CD4-positive, alpha-beta T cell (primary cell): ENCODE results near the gene TLK2. TPM values are rescaled to one million over a fixed set of nuclear protein-coding genes. Genes with fewer than 3 reads are reported as not detected.

Experiments used
- ATAC-seq: fragments of 200-7000 bp; cut with Tn5 transposase; one replicate; pipeline ENCODE4 v1.10.0; 2022; ENCODE audit warnings: mild to moderate bottlenecking; ENCODE audit not compliant: poor library complexity
- CTCF ChIA-PET: fragments of 350-600 bp; sonication (Branson Sonifier 250); formaldehyde crosslinking; loops from one replicate; lab custom pipeline; 2021; ENCODE audit warnings: antibody characterized with exemption, inconsistent platforms; lab: Charles Lee
- POLR2A ChIA-PET: fragments of 350-600 bp; sonication (Branson Sonifier 250); formaldehyde crosslinking; loops from one replicate; lab custom pipeline; 2021; ENCODE audit warnings: antibody characterized with exemption, inconsistent platforms; lab: Charles Lee
- DNase-seq, 14 experiments: peaks; one replicate each; pipeline ENCODE4 v3.0.0-alpha.2; 2013 to 2020; ENCODE audit warnings: mixed read lengths in 2 of 14
- H3K27ac ChIP-seq, 2 donors: one replicate each; pipeline versions ENCODE4 v1.5.1 to v1.7.0; 2013; ENCODE audit warnings: low read length in 2 of 2, low read depth in 1 of 2, mild to moderate bottlenecking in 1 of 2
- H3K27me3 ChIP-seq, 2 experiments: 1 replicate in 1 of 2; 2 replicates in 1 of 2; pipeline versions ENCODE4 v1.6.1 to v1.7.0; 2013; ENCODE audit warnings: low read length in 2 of 2, control low read depth in 1 of 2, mild to moderate bottlenecking in 1 of 2, moderate library complexity in 1 of 2; ENCODE audit not compliant: insufficient read depth in 2 of 2, control insufficient read depth in 1 of 2
- H3K36me3 ChIP-seq: one replicate; pipeline ENCODE4 v1.6.1; 2013; ENCODE audit warnings: low read length, control low read depth; ENCODE audit not compliant: insufficient read depth
- H3K4me1 ChIP-seq: one replicate; pipeline ENCODE4 v1.6.1; 2013; ENCODE audit warnings: low read length, control low read depth; ENCODE audit not compliant: insufficient read depth
- H3K4me3 ChIP-seq: one replicate; pipeline ENCODE4 v1.5.1; 2013; ENCODE audit warnings: mild to moderate bottlenecking, low read length, moderate library complexity
- H3K9me3 ChIP-seq, 2 experiments: 1 replicate in 1 of 2; 2 replicates in 1 of 2; pipeline versions ENCODE4 v1.6.1 to v1.7.0; 2013; ENCODE audit warnings: low read length in 2 of 2, mild to moderate bottlenecking in 2 of 2, control low read depth in 1 of 2, moderate library complexity in 1 of 2; ENCODE audit not compliant: control insufficient read depth in 1 of 2, insufficient read depth in 1 of 2
- H3K27ac Mint-ChIP-seq: one replicate; pipeline ENCODE4 v1.8.0; 2020; ENCODE audit warnings: mixed read lengths
- H3K27me3 Mint-ChIP-seq: one replicate; pipeline ENCODE4 v1.8.0; 2021; ENCODE audit warnings: mixed read lengths
- H3K36me3 Mint-ChIP-seq: one replicate; pipeline ENCODE4 v1.8.0; 2021; ENCODE audit warnings: low read depth, mixed read lengths
- H3K4me1 Mint-ChIP-seq: one replicate; pipeline ENCODE4 v1.8.0; 2021; ENCODE audit warnings: low read depth, mixed read lengths
- H3K4me3 Mint-ChIP-seq: one replicate; pipeline ENCODE4 v1.8.0; 2020; ENCODE audit warnings: mild to moderate bottlenecking, mixed read lengths
- H3K9me3 Mint-ChIP-seq: one replicate; pipeline ENCODE4 v1.8.0; 2020; ENCODE audit warnings: mixed read lengths
- CTCF ChIP-seq: fragments of 200-600 bp; IDR thresholded peaks from one replicate; pipeline ENCODE4 v1.8.0; 2022; ENCODE audit warnings: antibody characterized with exemption, mild to moderate bottlenecking
- intact Hi-C, 2 experiments: fragments of 100-400 bp; cut with DNase I in 1 of 2; cut with micrococcal nuclease in 1 of 2; formaldehyde crosslinking; loops; one replicate each; pipeline versions ENCODE4 v1.15.1 to v1.9.0; 2023 to 2025; cut with DNase I, micrococcal nuclease
- total RNA-seq, 174 experiments: library from RNA in 2 of 174; stranded (reverse) in 2 of 174; gene quantifications; one replicate each; pipeline ENCODE4 v1.2.3 and lab custom pipeline; 2021 to 2026

Gene TLK2
- total RNA-seq, 2 experiments from 2014 or later = 85.3 to 86.5 TPM

GRCh38 chr17:62581764-62582163 is 103.1 kb downstream of the TLK2 start:
- H3K4me3 Mint-ChIP-seq = no peak overlapping the region
- CTCF ChIA-PET = no interaction called here
- no peak for ATAC-seq

GRCh38 chr17:62587554-62587953 is 108.9 kb downstream of the TLK2 start:
- Mint-ChIP-seq H3K27ac (no peak overlapping the region), H3K9me3 (no peaks in the 10 kb centered on the region), H3K27me3 (no peaks in the 10 kb centered on the region), H3K36me3 (peaks cover 78% of the 10 kb centered on the region), H3K4me3 (no peak overlapping the region), H3K4me1 (no peaks in the 10 kb centered on the region)
- POLR2A ChIA-PET = no interaction called here
- Histone ChIP-seq H3K9me3 (no peaks in the 10 kb centered on the region), H3K27me3 (no peaks in the 10 kb centered on the region), H3K4me3 (no peak overlapping the region), H3K36me3 (peaks cover 40% of the 10 kb centered on the region), H3K4me1 (no peaks in the 10 kb centered on the region), H3K27ac (no peak overlapping the region)
- intact Hi-C loops = no loop called here
- CTCF ChIA-PET = no interaction called here
- no peak for DNase-seq
- TF ChIP-seq CTCF = no peak
- ATAC-seq = no peak

More at GRCh38 chr17:62581764-62582163, 103.1 kb downstream of the TLK2 start:
- Mint-ChIP-seq H3K27me3 (no peaks in the 10 kb centered on the region), H3K4me1 (no peaks in the 10 kb centered on the region), H3K27ac (no peak overlapping the region), H3K36me3 (peaks cover 84% of the 10 kb centered on the region), H3K9me3 (no peaks in the 10 kb centered on the region)
- no peaks in the 10 kb centered on the region for H3K4me1 ChIP-seq
- no peaks in the 10 kb centered on the region for H3K27me3 ChIP-seq
- TF ChIP-seq CTCF = no peak
- intact Hi-C loops = no loop called here
- no peak for DNase-seq
- peaks cover 41% of the 10 kb centered on the region for H3K36me3 ChIP-seq
- POLR2A ChIA-PET = no interaction called here
- no peaks in the 10 kb centered on the region for H3K9me3 ChIP-seq
- no peak overlapping the region for H3K27ac ChIP-seq
- H3K4me3 ChIP-seq = no peak overlapping the region

- ChIA-PET POLR2A (no interaction called here), CTCF (no interaction called here)
- no peaks in the 10 kb centered on the region for H3K27me3 ChIP-seq
- H3K36me3 Mint-ChIP-seq = peaks cover 78% of the 10 kb centered on the region
- no peak for TF ChIP-seq CTCF
- H3K36me3 ChIP-seq = peaks cover 35% of the 10 kb centered on the region
- no peak for DNase-seq
- no peaks in the 10 kb centered on the region for H3K27me3 Mint-ChIP-seq
- no peaks in the 10 kb centered on the region for H3K4me1 ChIP-seq
- H3K9me3 Mint-ChIP-seq = no peaks in the 10 kb centered on the region
- H3K4me1 Mint-ChIP-seq = no peaks in the 10 kb centered on the region
- no peak overlapping the region for H3K4me3 ChIP-seq
- H3K4me3 Mint-ChIP-seq = no peak overlapping the region
- no peaks in the 10 kb centered on the region for H3K9me3 ChIP-seq
- ATAC-seq = no peak
- H3K27ac Mint-ChIP-seq = no peak overlapping the region
- no peak overlapping the region for H3K27ac ChIP-seq
- intact Hi-C loops = no loop called here
These were observed 109.5 kb downstream of the TLK2 start for GRCh38 chr17:62588109-62588508.
